T-helper 22 cell (primary cell): ENCODE measurements around the gene HIRA.
A peak's percentile ranks its signal among the peaks of the same experiment; 100 is the strongest.
"Not testable (repeated sequence)": the region's sequence is repeated elsewhere in the genome, so short reads cannot be mapped to it uniquely, and the experiment has no call there.

Source experiments
- DNase-seq: peaks from one replicate; pipeline ENCODE4 v3.0.0-alpha.2; 2020; ENCODE audit warnings: low read depth

Gene HIRA

GRCh38 chr22:19443544-19444211 lies 12.1 kb upstream of the HIRA start:
- DNase-seq: no peak

GRCh38 chr22:19442166-19442565 lies 10.6 kb upstream of the HIRA start:
- DNase-seq: no peak

- DNase-seq: no peak
These were observed 9.1 kb upstream of the HIRA start for GRCh38 chr22:19440411-19441195.

GRCh38 chr22:19438298-19438697 lies 6.8 kb upstream of the HIRA start:
- no peak for DNase-seq

GRCh38 chr22:19436444-19437161 lies 5.1 kb upstream of the HIRA start:
- DNase-seq: not testable (repeated sequence)

GRCh38 chr22:19434829-19435580 lies 3.5 kb upstream of the HIRA start:
- DNase-seq: no peak

- DNase-seq: no peak
These were observed 2.9 kb upstream of the HIRA start for GRCh38 chr22:19434401-19434800.

GRCh38 chr22:19432133-19432851 lies 759 bp upstream of the HIRA start, which contains the start of gene MRPL40:
Gene MRPL40 (plus strand): TSS chr22:19432545. CDS start chr22:19432555, 10 bp downstream.
- peak; percentile 70 for DNase-seq

GRCh38 chr22:19430890-19431541 lies 517 bp downstream of the HIRA start:
- DNase-seq: no peak

GRCh38 chr22:19429950-19430889 lies 1.3 kb downstream of the HIRA start:
- peak; percentile 25 for DNase-seq

GRCh38 chr22:19424186-19424500 lies 7.4 kb downstream of the HIRA start:
- no peak for DNase-seq

- DNase-seq: no peak
These were observed 8.9 kb downstream of the HIRA start for GRCh38 chr22:19422440-19423301.

- no peak for DNase-seq
These were observed 11.2 kb downstream of the HIRA start for GRCh38 chr22:19420321-19420720.

GRCh38 chr22:19419464-19420178 lies 11.9 kb downstream of the HIRA start:
- DNase-seq: no peak

GRCh38 chr22:19419086-19419463 lies 12.5 kb downstream of the HIRA start:
- DNase-seq: no peak

GRCh38 chr22:19412923-19413322 lies 18.6 kb downstream of the HIRA start:
- DNase-seq: no peak

- DNase-seq: no peak
These were observed 19.1 kb downstream of the HIRA start for GRCh38 chr22:19412478-19412877.

- DNase-seq: no peak
These were observed 19.9 kb downstream of the HIRA start for GRCh38 chr22:19411690-19412045.
